Keratinocyte (primary cell): ENCODE data around the gene SLC25A46.

ENCODE experiments used
- EZH2 ChIP-seq: IDR thresholded peaks from one replicate; pipeline ENCODE4 v1.6.1; 2012; ENCODE audit warnings: inconsistent platforms, mild to moderate bottlenecking, low read length, moderate library complexity
- TF ChIP-seq, protein P1 (sequence below), 3 experiments: IDR thresholded peaks in 1 of 3; conservative IDR thresholded peaks in 1 of 3; optimal IDR thresholded peaks in 1 of 3; 2 replicates in 2 of 3; 3 replicates in 1 of 3; pipeline versions ENCODE3 to v1.5.1; 2011; ENCODE audit warnings: low read length in 3 of 3, mild to moderate bottlenecking in 3 of 3, moderate library complexity in 2 of 3, control low read depth in 1 of 3, inconsistent platforms in 1 of 3; ENCODE audit not compliant: insufficient read depth in 2 of 3; ENCODE audit errors: extremely low read depth in 1 of 3

DNA sequence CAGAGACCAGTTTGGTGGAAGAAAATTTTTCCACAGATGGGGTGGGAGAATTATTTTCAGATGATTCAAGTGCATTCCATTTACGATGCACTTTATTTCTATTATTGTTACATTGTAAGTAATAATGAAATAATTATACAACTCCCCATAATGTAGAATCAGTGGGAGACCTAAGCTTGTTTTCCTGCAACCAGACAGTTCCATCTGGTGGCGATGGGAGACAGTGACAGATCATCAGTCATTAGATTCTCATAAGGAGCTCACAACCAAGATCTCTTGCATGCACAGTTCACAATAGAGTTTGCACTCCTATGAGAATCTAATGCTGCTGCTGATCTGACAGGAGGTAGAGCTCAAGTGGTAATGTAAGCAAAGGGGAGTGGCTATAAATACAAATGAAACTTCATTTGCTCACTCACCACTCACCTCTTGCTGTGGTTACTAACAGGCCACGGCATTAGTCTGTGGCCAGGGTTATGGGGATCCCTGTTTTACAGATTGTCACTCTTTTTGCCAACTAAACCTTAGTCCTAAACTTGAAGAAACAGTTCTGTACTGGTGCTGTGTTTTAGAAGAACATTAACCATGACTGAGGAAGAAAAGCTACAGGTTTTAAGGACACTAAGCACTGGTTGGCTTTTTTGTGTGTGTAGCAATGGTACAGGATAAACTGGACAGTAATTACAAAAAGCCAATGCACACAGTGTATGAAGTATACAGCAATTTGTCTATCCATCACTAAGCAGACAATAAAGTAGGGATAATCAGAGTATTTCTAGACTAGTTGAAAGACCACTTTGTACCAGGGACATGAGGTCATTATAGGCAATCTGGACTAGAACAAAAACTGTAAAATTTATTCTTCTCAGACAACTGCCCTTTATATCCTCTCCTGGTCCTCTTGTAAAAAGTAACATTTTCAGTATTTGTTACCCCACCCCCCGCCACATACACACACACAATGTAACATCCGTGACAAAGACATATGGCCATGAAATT is 22.3 kb upstream of the SLC25A46 start:
- TF ChIP-seq, protein P1, sequence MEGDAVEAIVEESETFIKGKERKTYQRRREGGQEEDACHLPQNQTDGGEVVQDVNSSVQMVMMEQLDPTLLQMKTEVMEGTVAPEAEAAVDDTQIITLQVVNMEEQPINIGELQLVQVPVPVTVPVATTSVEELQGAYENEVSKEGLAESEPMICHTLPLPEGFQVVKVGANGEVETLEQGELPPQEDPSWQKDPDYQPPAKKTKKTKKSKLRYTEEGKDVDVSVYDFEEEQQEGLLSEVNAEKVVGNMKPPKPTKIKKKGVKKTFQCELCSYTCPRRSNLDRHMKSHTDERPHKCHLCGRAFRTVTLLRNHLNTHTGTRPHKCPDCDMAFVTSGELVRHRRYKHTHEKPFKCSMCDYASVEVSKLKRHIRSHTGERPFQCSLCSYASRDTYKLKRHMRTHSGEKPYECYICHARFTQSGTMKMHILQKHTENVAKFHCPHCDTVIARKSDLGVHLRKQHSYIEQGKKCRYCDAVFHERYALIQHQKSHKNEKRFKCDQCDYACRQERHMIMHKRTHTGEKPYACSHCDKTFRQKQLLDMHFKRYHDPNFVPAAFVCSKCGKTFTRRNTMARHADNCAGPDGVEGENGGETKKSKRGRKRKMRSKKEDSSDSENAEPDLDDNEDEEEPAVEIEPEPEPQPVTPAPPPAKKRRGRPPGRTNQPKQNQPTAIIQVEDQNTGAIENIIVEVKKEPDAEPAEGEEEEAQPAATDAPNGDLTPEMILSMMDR (optimal IDR thresholded peaks at IDR 0.05 in 1 of 3, IDR thresholded peaks at IDR 0.05 in 1 of 3, conservative IDR thresholded peaks at IDR 0.05 in 1 of 3; ENCODE audit: extremely low read depth in 1 of 3, insufficient read depth in 2 of 3, low read length in 3 of 3) = no peak
- TF ChIP-seq EZH2 = no peak
